GM19452 (cell line): ENCODE measurements around the gene ZBTB42.
"Not testable (repeated sequence)": the region's sequence is repeated elsewhere in the genome, so short reads cannot be mapped to it uniquely, and the experiment has no call there.

Experiments used
- ATAC-seq: cut with Tn5 transposase; IDR thresholded peaks from one replicate; pipeline ENCODE4 v1.9.1; 2021; ENCODE audit not compliant: unreplicated experiment

Gene ZBTB42

GRCh38 chr14:104836171-104836935 is 35.5 kb downstream of the ZBTB42 start:
- ATAC-seq, result not testable (repeated sequence)

- no peak for ATAC-seq
Observed at GRCh38 chr14:104841730-104842129, 40.8 kb downstream of the ZBTB42 start.

- no peak for ATAC-seq
Observed at GRCh38 chr14:104843006-104843405, 42.1 kb downstream of the ZBTB42 start.

- ATAC-seq, result no peak
Observed at GRCh38 chr14:104843442-104844305, 42.8 kb downstream of the ZBTB42 start.

- ATAC-seq, result no peak
Observed at GRCh38 chr14:104844306-104845032, 43.6 kb downstream of the ZBTB42 start.

GRCh38 chr14:104845033-104845666 is 44.2 kb downstream of the ZBTB42 start:
- no peak for ATAC-seq

GRCh38 chr14:104845834-104846441 is 45.0 kb downstream of the ZBTB42 start:
- no peak for ATAC-seq

GRCh38 chr14:104852280-104852663 is 51.4 kb downstream of the ZBTB42 start:
- no peak for ATAC-seq
